HG02938 (cell line): Measurements from ENCODE around the gene PALLD.

Experiments
- ATAC-seq: cut with Tn5 transposase; IDR thresholded peaks from one replicate; pipeline ENCODE4 v1.9.1; 2021; ENCODE audit warnings: mild to moderate bottlenecking, moderate library complexity; ENCODE audit not compliant: unreplicated experiment

PALLD gene

DNA sequence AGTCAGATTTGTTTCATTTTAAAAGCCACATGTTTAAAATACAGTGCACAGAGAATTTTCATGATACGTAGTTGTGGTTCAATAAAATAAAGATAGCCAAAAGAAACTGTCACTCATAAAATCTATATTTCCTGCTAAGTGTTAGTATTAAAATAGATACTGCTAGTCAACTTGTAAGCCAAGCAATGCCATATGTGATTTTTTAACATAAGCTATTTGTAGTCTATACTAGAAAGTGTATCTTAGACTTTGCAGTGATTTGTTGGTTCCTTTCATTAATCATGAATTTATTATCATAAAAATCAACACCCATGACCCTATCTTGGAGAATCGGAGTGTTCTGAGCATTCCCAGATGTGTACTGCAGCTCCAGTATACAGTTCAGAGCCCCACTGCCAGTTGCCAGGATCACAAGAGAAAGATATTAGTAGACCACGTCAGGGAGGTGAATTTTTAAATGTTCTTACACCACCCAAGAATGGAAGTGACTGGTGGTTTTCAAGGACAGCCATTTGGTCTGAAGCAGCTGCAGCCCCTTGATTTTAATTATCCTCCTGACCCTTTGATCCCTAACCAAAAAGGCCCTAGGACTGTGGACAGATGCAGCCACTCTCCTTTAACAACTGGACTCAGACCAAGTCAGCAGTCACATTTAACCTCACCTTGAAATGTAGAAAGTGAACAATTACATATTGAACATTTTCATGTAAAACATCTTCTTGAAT is 163.1 kb downstream of the PALLD start:
- ATAC-seq: no peak

- no peak for ATAC-seq
Observed at GRCh38 chr4:168662297-168662984, 165.6 kb downstream of the PALLD start.

DNA sequence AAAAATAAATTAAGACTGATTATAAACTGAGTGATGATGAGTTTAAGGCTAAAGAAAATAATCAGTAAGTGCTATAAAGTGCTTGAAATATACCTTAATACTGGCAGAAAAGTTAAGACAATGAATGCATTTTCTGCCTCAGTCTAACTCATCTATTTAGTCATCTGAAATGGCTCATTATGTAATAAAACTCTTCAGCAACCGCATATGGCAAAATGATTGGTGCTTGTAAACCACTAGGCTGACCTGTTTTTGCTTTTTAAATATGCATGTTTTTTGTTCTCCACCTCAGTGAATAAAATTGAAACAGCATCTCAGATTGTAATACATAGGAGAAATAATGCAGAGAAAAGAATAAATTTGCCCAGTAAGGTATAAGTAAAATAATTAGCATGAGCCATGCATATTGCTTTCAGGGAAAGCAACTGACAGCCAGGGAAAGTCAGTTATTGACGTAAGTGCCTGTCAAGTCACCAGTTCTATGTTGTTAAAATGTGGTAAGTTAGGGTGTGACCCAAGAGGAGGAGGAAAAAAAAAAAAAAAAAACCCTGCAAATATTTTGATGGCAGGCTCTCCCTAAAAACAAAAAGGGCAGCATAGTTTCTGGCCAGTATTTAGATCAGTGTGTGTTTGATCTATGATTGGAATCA is 167.5 kb downstream of the PALLD start:
- ATAC-seq: no peak

- no peak for ATAC-seq
Observed at GRCh38 chr4:168666531-168666930, 169.7 kb downstream of the PALLD start.

- ATAC-seq: no peak
Observed at GRCh38 chr4:168667376-168667775, 170.5 kb downstream of the PALLD start.

GRCh38 chr4:168667921-168668320 is 171.1 kb downstream of the PALLD start:
- no peak for ATAC-seq

- ATAC-seq: no peak
Observed at GRCh38 chr4:168673476-168673875, 176.6 kb downstream of the PALLD start.

DNA sequence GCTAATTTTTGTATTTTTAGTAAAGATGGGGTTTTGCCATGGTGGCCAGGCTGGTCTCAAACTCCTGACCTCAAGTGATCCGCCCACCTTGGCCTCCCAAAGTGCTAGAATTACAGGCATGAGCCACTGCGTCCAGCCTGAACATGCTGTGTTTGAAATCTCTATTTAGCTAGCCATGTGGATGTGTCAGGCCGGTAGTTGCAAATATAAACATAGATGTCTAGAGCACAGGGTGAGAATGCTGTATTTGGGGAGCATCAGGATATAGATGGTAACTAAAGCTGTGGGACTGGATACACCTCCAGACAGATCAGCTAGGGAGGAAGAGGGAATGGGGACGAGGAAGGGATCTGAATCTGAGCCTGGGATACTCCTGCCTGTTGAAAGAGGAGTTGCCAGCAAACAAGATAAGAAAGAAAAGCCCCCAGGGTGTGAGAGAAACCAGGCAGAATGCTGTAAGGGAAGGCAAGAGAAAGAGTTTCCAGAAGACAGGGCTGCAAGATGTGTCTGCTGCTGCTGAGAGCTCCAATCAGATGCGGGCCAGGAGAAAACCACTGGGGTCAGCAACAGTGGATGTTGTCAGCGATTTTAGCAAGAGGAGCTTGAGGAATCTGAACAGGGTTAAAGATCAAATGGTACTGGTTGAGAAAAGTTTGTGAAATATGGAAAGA is 177.4 kb downstream of the PALLD start:
- no peak for ATAC-seq

DNA sequence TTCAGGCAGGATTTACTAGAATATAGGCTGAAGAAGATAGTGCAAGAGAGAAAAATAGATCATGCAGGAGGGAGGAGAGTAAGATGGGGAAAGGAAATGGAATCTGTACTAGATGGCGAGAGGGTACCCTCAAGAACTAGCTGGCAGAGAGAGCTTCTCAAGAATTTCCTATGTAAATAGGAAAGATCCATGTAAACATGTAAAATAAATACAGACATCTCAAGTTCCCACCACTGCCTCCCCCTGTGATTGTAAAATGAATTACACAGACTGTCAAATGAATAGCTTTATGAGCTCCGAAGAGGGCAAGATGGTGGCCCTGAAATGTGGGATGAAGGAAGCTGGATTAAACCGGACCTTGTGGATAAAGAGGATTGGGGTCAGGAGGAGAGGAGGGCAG is 178.0 kb downstream of the PALLD start:
- no peak for ATAC-seq

DNA sequence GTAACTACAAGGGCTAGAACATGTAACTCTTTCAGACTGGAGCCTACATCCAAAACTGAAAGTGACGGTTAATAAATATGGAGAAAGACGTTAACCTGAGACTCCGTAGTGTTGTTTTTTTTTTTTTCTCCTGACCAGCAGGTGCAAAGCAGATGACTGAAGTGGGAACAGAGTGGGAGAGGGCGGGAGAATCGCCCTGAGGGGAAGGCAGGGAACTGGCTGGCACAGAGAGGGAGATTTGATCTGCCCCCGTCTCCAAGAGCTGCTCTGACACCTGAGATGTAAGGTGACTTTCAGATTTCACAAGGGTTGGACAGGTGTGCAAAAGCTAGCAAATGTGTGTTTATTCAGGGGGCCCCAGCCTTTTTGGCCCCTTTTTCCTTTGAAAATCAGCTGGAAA is 180.2 kb downstream of the PALLD start:
- ATAC-seq: no peak

- no peak for ATAC-seq
Observed at GRCh38 chr4:168677879-168678278, 181.0 kb downstream of the PALLD start.

DNA sequence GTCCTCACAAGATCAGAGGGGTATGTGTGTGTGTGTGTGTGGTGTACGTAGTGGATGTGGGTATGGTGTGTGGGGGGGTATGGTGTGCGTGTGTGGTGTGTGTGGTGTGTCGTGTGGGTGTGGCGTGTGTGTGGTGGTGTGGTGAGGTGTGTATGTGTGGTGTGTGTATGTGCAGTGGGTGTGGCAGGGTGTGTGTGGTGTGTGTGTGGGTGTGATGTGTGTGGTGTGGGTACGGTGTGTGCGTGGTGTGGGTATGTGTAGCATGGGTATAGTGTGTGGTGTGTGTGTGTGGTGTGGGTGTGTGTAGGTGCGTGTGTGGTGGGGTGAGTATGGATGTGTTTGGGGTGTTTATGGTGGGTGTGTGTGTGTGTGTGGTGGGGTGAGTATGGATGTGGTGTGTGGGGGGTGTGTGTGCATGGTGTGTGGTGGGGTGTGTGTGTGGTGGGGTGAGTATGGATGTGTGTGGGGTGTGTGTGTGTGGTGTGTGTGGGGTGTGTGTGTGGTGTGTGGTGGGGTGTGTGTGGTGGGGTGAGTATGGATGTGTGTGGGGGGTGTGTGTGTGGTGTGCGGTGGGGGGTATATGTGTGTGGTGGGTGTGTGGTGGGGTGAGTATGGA is 182.0 kb downstream of the PALLD start:
- ATAC-seq: no peak

DNA sequence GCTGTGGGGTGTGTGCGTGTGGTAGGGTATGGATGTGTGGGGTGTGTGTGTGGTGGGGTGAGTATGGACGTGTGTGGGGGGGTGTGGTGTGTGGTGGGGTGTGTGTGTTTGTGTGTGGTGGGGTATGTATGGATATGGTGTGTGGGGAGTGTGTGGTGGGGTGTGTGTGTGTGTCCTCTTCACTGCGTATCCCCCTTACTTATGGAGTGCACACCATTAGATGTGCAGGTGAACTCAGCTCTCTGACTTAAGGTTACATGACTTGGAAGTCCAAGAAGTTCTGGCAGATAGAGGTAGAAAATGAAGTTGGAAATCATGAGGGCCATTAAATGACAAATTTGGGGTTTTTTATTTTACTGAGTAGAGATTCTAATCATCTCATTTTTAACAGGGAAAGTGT is 182.5 kb downstream of the PALLD start:
- ATAC-seq: no peak

DNA sequence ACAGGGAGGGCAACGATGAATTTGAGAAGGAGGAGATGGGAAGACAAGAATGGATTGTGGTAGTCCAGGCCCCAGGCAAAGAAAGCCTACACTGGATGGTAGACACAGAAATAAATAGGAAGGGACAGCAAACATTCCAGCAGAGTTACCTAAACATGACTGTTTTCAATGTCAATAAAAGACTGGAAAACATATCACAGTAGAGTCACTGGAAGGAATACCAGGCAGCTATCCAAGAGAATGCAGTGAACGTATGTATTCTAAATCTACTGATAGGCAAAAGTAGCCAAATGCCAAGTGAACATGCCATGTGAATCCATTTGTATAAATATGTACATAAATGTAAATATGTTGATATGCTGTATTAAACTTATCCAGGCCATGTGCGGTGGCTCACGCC is 183.0 kb downstream of the PALLD start:
- ATAC-seq: no peak

GRCh38 chr4:168682898-168683500 is 186.1 kb downstream of the PALLD start:
- ATAC-seq: no peak

DNA sequence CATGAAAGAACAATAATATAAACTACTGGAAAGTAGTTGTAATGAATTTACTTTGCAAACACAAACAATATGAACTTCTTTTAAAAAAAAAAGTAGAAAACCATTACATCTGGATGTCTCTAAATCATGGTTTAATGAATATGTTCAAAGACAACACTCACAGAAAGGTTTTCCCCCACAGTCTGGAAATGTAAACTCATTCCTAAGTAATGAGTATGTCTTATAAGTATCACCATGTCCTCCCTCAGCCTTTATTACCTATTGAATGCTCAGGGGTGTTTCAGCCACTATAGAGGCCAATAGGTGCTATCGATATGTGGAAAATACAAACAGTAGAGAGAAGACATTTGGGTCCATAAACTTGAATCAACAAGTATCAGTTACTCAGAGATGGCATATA is 186.7 kb downstream of the PALLD start:
- no peak for ATAC-seq

- ATAC-seq: peak; percentile 96
Observed at GRCh38 chr4:168685136-168685809, 188.4 kb downstream of the PALLD start.

GRCh38 chr4:168688584-168688983 is 191.7 kb downstream of the PALLD start:
- no peak for ATAC-seq

DNA sequence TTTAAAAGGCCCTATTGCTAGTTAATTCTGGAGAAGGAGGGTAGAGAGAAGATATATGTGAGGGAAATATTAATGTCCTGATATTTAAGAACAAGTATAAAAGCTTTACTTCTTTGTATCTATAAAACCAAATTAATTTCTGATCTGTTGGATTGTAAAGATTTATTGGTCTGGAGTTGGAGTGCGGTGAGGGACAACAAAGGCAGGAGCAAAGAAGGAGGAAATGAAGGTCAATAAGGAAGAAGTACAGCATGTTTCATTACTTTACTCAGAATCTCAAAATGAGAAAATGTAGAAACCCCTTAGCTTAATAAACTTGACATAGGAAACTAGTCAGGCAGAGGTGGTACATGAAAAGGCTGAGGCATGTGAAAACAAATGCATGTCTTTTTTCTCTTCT is 192.9 kb downstream of the PALLD start:
- no peak for ATAC-seq

GRCh38 chr4:168690199-168690598 is 193.3 kb downstream of the PALLD start:
- ATAC-seq: no peak
